Fibroblast of the aortic adventitia (primary cell): ENCODE measurements around the gene HDAC10. TPM values are rescaled to one million over a fixed set of nuclear protein-coding genes. Genes with fewer than 3 reads are reported as not detected.

Source experiments
- DNase-seq: peaks from one replicate; pipeline ENCODE4 v3.0.0-alpha.2; 2010; ENCODE audit warnings: low read depth
- H3K4me3 ChIP-seq: 2 replicates; pipeline ENCODE4 v1.5.1; 2011; ENCODE audit warnings: low read depth, mild to moderate bottlenecking, control low read depth, low read length, moderate library complexity
- total RNA-seq: library from RNA; depleted of rRNA; stranded (reverse); fragments of >200 nt; gene quantifications from 2 replicates; pipeline ENCODE4 v1.2.3, GENCODE V29; 2012; ENCODE audit warnings: low replicate concordance
- TF ChIP-seq, protein P1 (sequence below): IDR thresholded peaks from 2 replicates; pipeline ENCODE4 v1.5.1; 2011; ENCODE audit warnings: mild to moderate bottlenecking, low read length, control low read depth, inconsistent platforms; ENCODE audit not compliant: insufficient read depth

The HDAC10 gene
- total RNA-seq, 1 donor = 15.4 TPM

DNA sequence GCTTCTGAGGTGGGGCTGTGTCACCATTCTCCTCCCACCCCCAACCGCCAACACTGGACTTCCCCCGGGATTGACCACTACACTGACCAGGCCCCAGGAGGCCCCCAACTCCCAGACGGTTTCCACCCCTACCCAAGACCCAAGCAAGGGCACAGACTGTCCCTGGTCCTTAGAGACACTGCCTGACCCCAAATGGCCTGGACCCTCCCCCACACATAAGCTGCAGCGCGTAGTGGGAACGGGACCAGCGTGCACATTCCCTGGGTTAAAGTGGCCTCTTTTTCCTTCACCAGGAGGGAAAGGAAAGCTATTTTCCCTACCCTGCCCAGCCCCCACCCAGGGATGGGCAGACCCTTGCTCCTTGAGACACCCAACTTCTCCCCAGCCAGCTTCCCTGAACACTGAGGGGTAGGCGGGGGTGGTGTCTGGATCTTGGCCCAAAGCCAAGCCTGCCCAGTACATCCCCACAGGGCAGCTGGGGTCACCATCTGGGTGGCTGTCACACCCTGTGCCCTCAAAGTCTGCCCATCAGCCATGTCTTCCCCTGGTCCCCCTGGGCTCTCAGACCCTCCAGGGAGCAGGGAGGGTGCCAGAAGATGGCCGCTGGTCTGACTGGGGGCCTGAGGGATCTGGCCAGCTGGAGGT lies 12.0 kb upstream of the HDAC10 start:
- no peak overlapping the region for H3K4me3 ChIP-seq
- TF ChIP-seq, protein P1, sequence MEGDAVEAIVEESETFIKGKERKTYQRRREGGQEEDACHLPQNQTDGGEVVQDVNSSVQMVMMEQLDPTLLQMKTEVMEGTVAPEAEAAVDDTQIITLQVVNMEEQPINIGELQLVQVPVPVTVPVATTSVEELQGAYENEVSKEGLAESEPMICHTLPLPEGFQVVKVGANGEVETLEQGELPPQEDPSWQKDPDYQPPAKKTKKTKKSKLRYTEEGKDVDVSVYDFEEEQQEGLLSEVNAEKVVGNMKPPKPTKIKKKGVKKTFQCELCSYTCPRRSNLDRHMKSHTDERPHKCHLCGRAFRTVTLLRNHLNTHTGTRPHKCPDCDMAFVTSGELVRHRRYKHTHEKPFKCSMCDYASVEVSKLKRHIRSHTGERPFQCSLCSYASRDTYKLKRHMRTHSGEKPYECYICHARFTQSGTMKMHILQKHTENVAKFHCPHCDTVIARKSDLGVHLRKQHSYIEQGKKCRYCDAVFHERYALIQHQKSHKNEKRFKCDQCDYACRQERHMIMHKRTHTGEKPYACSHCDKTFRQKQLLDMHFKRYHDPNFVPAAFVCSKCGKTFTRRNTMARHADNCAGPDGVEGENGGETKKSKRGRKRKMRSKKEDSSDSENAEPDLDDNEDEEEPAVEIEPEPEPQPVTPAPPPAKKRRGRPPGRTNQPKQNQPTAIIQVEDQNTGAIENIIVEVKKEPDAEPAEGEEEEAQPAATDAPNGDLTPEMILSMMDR = no peak
- DNase-seq = no peak

DNA sequence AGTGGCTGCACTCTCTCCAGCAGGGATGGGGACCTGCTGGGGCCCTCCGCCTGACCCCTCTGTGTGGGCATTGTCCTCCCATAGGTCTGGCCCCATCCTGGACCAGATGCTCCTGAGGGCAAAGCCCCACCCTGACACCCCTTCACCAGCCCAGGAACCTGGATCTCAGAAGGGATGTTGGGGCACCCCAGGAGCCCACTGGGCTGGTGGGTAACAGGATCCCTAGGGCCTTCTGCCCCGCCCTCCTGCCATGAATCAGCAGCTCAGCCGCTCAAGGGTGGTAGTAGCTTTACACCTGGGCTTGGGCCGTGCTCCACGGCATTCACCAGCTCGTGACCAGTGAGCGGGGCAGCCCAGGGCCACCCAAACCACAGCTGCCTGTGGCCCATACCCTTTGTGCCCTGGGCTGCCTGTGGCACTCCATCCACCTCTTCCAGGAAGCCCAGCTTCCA lies 11.4 kb upstream of the HDAC10 start:
- no peak overlapping the region for H3K4me3 ChIP-seq
- no peak for DNase-seq
- TF ChIP-seq, protein P1 = no peak

DNA sequence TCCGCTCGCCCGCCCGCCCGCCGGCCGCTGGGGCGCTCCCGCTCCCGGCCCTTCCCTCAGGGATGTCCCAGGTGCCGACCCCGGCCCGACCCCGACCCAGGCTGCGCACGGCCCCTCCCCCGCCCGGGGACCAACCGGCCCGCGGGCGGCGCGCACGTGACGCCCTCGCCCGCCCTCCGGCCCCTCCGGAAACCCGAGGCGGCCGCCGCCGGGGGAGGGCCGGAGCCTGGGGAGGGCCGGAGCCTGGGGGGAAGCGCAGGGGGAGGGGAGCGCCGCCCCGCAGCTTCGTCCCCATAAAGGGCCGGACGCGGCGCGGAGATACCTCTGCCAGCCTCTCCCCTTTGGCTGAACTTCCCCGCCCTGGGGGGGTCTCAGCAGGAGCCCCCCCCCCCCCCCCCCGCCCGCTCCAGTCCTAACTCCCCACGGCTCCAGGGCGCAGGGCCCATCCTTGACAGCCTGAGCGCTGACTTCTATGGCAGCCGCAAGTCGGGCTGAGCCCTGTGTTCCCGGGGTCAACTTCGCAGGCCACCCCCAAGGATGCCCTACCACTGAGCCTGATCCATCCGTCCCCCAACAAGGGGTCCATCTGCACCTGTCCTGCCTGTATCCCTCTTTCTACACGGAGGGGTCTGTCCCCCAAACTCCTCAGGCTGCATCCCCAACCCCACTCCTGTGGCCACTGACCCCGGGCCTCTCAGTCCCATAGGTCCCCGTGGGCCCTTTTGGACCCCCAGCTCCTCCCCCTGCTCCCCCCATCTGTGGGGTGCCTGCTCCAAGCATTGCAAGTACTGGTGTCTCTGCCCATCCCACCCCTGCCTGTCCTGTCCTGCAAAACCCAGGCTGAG lies 10.8 kb upstream of the HDAC10 start, which contains the start of gene MAPK12:
Gene MAPK12 (minus strand): TSS at position 69 of the 845 bp plus-strand sequence. CDS start 174 bp downstream, outside the sequence.
- no peak for DNase-seq
- TF ChIP-seq, protein P1 = no peak

DNA sequence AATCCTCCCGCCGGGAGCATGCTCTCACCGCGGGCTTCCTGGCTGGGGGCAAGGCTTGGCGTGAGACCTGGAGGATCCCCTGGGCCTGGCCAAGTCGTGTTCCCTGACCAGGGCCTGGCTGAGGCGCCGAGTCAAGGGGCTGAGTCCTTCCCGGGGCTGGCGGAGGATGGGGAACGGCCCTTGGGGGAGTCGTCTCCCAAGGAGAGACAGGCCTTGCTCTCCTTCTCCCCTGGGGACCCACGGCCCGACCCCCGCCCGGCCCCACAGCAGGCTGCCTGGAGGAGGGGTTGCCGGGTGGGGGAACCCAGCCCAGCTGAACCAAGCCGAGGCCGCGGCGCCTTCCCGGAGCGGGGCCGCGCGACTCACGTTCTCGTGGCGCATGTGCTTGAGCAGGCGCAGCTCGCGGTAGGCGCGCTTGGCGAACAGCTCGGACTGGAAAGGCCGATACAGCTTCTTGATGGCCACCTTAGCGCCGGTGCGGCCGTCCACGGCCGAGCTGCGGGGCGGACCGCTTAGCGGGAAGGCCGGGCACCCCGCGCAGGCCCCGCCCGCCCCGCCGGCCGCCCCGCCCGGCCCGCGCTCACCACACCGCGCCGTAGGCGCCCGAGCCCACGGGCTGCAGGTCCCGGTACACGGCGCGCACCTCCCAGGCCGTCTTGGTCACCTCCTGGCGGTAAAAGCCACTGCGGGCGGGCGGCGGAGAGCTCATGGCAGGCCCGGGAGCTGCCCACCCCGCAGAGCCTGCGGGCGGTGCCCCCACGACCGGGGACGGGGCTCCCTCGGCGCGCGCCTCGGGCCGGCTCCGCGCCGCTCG lies 9.9 kb upstream of the HDAC10 start:
- DNase-seq = peak; percentile 57
- H3K4me3 ChIP-seq = peak overlapping the region; percentile 76
- TF ChIP-seq, protein P1 = no peak

More for the DNA sequence above, 10.8 kb upstream of the HDAC10 start, which contains the start of gene MAPK12:
- peak within 1 kb of the TSS; percentile 76 for H3K4me3 ChIP-seq

DNA sequence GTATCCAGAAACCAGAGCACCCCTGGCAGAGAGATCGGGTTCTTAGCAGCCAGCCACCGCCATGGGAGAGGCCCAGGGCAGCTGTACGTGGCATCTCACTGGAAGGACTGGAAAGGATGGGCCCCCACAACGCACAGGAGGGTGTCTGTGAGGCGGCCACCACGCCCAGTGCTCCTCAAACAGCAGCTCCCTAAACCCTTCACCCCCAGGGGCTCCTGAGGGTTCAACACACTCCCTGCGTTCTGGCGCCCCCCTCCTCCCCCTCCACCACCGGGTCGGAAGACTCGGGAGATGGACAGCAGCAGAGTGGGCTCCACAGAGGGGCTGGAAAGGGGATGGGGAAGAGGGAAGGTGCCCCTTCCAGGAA lies 9.4 kb upstream of the HDAC10 start:
- DNase-seq = no peak
- TF ChIP-seq, protein P1 = no peak
- H3K4me3 ChIP-seq = peak overlapping the region; percentile 76

DNA sequence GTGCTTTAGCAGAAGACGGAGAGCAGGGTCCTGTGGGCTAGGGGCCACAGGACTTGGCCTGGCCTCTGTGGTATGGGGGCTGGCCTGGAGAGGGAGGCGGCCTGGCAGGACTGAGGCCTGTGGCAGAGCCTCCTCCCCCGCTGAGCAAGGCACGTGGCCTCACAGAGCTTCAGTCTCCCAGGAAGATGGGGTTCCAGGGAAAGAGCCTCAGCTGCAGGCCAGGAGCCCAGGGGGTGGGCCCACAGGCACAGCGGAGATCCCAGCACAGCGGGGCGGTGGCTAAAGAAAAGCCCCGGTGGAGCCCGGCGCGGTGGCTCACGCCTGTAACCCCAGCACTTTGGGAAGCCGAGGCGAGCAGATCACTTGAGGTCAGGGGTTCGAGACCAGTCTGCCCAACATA lies 8.2 kb upstream of the HDAC10 start:
- H3K4me3 ChIP-seq = no peak overlapping the region
- TF ChIP-seq, protein P1 = no peak
- DNase-seq = no peak
